GM12864 (cell line): ENCODE data around the gene CD99.

Experiments
- DNase-seq: peaks from one replicate; pipeline ENCODE4 v3.0.0-alpha.2; 2011; ENCODE audit warnings: low read depth
- H3K4me3 ChIP-seq: 2 replicates; pipeline ENCODE4 v1.5.1; 2011; ENCODE audit warnings: mild to moderate bottlenecking, low read depth, low read length, control low read depth
- CTCF ChIP-seq: IDR thresholded peaks from 2 replicates; pipeline ENCODE4 v1.5.1; 2011; ENCODE audit warnings: low read depth, mild to moderate bottlenecking, moderate library complexity, low read length, control low read depth, inconsistent platforms; ENCODE audit errors: missing control alignments

Gene CD99

GRCh38 chrX:2701600-2701999 lies 10.5 kb downstream of the CD99 start:
- no peak overlapping the region for H3K4me3 ChIP-seq
- DNase-seq = no peak
- TF ChIP-seq CTCF = no peak

GRCh38 chrX:2703991-2704369 lies 12.9 kb downstream of the CD99 start:
- no peak for DNase-seq
- no peak overlapping the region for H3K4me3 ChIP-seq
- no peak for TF ChIP-seq CTCF

- no peak for DNase-seq
- no peak for TF ChIP-seq CTCF
- no peak overlapping the region for H3K4me3 ChIP-seq
Measured at GRCh38 chrX:2705046-2705832, 14.1 kb downstream of the CD99 start.

GRCh38 chrX:2707334-2707760 lies 16.3 kb downstream of the CD99 start:
- peak; percentile 89 for DNase-seq
- no peak for TF ChIP-seq CTCF
- no peak overlapping the region for H3K4me3 ChIP-seq

- TF ChIP-seq CTCF = peak; percentile 27
- DNase-seq = no peak
- no peak overlapping the region; the same call in 1 of the 2 replicates for H3K4me3 ChIP-seq
Measured at GRCh38 chrX:2708021-2708420, 16.9 kb downstream of the CD99 start.

GRCh38 chrX:2708592-2709188 lies 17.6 kb downstream of the CD99 start:
- H3K4me3 ChIP-seq = no peak overlapping the region
- TF ChIP-seq CTCF = no peak
- no peak for DNase-seq
